ENCODE measurements around the gene ACAN. TPM values are rescaled to one million over a fixed set of nuclear protein-coding genes. Genes with fewer than 3 reads are reported as not detected.

ACAN gene
- 0.16 to 0.33 TPM (median 0.17 TPM) in 5 replicates for total RNA-seq (2022; extraction: Qiagen RNA extraction)

GRCh38 chr15:88803241-88803919 lies at the start of gene ACAN:
Gene ACAN (plus strand): TSS chr15:88803436. CDS start chr15:88836207, 32,771 bp downstream.

GRCh38 chr15:88894819-88895767 lies 91.9 kb downstream of the ACAN start, which contains the start of gene HAPLN3:
Gene HAPLN3 (minus strand): TSS chr15:88895544. CDS start chr15:88887298, 8,246 bp downstream.

GRCh38 chr15:88913017-88913849 lies 110.0 kb downstream of the ACAN start, which contains the start of gene MFGE8:
Gene MFGE8 (minus strand): TSS chr15:88913379. CDS start chr15:88913319, 60 bp downstream.

Other genes with a start within 250 kb of the ACAN start
- gene AEN, start 182.1 kb upstream of the ACAN start, total RNA-seq (2022; extraction: Qiagen RNA extraction) = 72.0 to 99.0 TPM (median 83.3 TPM) in 5 replicates
- 36.7 to 46.2 TPM (median 40.1 TPM) in 5 replicates for gene ISG20, start 164.4 kb upstream of the ACAN start, total RNA-seq (2022; extraction: Qiagen RNA extraction)
- gene HAPLN3, start 92.1 kb downstream of the ACAN start, total RNA-seq (2022; extraction: Qiagen RNA extraction) = 26.3 to 37.2 TPM (median 33.7 TPM) in 5 replicates
- 291 to 376 TPM (median 344 TPM) in 5 replicates for gene MFGE8, start 109.9 kb downstream of the ACAN start, total RNA-seq (2022; extraction: Qiagen RNA extraction)

All from A549 treated with CORT108297 at 1 μM for 4 hours (cell line).